ENCODE results near the gene BLMH.
"Not testable (repeated sequence)": the region's sequence is repeated elsewhere in the genome, so short reads cannot be mapped to it uniquely, and the experiment has no call there.

BLMH gene

DNA sequence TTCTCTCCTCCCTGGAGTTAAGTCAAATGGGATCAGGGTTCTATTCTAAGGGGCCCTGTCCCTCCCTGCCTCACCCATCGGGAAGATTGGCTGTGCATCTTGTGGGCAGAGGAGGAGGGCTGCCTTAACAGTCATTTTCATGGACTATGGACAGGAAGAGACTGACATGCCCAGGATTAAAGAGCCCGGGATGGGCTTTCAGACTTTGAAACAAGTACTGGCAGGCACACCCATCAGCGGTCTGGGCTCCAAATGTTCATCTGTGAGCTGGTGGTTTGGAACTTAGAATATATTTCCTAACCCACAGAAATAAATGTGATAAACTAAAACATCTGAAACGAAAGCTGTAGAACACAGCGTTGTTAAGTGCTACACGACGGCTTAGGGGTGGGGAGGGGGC lies 62.7 kb downstream of the BLMH start:
- DNase-seq (ENCODE audit: low read depth in 2 of 2): no peak

DNA sequence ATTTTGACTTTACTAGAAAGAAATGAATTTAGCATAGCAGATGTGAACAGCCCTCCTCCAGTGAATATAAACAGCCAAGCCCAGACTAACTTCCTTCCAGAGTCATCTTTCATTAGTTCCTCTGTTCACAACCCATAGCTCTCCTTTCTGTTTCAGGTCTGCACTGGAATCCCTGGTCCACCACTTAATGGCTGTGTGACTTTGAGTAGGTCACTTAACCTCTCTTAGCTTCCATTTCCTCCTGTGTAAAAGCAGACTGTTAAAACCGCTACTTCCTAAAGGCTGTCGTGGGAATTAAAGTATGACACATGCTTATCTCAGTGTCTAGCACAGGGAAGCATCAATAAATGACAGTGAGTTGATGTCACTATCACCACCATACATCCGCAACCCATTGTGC lies 63.7 kb downstream of the BLMH start:
- DNase-seq (ENCODE audit: low read depth in 2 of 2): no peak

DNA sequence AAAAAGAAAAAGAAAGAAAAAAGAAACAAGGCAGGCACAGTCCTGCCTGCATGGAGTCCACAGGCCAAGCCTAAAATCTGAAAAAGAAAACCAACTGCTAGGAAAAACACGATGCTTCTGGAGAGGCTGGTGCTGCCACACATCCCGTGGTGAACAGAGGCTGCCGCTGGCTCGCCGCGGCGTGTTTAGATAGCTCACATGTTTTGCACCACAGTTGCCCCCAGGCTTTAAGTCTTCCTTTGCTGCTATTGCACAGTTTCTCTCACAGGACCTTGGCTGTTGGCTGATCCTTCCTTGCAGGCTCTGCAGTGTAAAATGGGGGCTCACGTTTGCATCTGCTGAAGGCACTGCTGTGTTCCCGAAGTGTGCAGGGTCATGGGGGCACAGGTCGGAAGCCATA lies 64.9 kb downstream of the BLMH start:
- DNase-seq (ENCODE audit: low read depth in 2 of 2): no peak

DNA sequence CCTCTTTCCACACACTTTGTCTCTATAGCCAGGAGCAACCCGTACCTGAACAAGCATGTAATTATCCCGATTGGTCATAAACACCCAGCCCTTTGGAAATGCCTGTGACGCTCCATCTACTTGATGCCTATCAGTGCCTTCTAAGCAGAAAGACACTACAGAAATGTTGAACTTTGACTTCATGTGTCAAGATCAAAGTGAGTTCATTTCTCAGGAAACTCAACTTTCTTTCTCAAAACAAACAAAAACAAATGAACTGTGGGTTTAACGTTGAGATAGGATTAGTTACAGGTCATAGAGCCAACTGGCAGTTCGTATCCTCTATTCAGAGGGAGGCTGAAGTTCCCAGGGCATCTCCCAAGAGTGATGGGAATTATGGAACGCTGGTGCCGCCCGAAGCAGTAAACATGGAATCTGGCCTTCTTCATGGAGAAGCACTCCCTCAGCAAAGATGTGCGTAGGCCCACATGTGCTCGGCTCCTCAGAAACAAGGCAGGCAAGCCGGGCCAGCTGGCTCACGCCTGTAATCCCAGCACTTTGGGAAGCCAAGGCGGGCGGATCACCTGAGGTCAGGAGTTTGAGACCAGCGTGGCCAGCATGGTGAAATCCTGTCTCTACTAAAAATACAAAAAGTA lies 65.7 kb downstream of the BLMH start:
- DNase-seq (ENCODE audit: low read depth in 2 of 2): no peak

DNA sequence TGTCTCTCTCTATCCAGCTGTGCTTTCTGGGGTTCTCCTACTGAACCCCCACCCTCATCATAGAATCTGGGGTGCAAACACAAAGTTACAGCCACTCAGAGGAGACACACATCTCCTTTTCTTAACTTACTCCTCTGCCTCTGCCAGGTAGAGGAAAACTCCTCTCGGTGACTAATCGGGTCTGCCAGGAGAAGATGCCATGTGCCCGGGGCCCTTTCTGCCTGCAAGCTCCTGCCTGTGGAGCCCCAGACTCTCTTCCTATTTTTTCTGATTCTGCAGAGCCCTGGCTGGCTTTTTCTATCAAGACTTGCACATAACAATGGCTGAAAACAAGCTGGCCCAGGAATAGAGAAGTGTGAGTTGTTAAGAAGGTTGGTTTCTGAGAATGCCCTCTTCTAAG lies 66.6 kb downstream of the BLMH start:
- DNase-seq (ENCODE audit: low read depth in 2 of 2): no peak

DNA sequence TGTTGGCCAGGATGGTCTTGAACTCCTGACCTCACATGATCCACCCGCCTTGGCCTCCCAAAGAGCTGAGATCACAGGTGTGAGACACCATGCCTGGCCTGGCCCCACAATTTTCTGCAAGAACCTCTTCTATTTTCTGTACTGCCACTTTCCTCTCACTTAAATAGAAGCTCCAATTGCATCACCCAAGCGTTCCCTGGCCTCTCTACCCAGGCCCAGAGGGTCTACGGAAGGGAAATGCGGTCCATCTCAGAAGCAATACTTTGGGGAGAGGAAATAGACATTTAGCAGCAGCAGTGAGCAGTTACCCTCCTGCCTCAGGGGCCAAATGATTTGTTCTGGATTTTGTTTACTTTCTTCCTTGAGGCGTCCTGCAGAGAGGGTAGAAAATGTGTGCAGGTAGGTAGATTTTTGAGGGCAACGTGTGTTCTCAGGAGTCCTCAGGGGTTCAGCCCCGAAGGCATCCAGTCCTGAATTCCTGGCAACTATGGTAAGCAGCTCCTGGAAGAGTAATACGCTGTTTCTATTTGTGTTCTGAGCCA lies 67.3 kb downstream of the BLMH start:
- no peak for DNase-seq (ENCODE audit: low read depth in 2 of 2)

DNA sequence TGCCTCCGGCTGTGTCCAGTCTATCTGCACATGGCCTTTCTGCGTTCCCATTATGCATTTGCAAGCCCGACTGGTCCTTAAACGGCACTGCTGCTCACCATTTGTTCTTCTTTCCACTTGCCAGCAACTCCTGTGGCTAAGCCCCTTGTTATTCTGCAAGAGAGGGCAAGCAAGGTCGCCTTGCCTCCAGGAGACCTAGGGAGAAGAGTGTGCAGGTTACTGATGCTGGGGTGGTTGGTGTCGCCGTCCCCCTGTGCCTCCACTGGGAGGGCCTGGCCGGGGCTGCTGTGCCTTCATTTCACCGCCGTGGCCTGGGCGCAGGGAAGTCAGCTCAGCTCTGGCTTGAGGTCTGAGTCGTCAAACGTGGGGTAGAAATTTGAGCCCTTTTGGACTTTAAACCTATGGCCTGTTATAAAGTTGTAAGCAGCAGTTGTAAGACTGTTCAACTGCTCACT lies 69.0 kb downstream of the BLMH start:
- DNase-seq (ENCODE audit: low read depth in 2 of 2): no peak

DNA sequence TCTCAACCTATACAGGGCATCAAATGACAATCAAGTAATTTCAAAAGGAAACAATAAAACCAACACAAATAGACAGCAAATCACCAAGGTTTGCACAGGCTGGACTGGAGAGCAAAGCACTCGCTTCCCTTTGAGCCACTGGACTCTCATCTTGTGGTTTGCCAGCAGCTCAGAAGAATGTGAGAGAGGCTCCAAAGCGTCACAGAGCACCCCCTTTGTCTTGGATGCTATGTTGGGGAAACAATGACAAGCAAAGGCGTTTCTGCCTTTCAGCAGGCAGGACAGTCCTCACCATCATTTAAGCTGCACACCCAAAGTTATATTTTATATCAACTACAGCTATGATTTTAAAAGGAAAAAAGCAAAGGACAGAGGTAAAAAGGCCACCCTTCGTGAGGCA lies 69.5 kb downstream of the BLMH start:
- DNase-seq (ENCODE audit: low read depth in 2 of 2): no peak

DNA sequence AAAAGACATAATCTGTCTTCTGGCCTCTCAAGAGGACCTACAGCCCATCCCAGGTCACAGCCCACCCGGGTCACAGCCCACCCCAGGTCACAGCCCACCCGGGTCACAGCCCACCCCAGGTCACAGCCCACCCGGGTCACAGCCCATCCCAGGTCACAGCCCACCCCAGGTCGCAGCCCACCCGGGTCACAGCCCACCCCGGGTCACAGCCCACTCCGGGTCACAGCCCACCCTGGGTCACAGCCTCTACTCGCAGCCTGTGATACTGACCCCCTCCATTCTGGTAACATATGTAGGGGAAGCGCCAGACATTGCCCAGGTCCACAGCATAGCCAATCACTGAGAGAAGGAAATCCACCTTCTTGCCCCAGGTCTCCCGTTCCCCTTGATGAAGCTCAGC lies 70.4 kb downstream of the BLMH start:
- DNase-seq (ENCODE audit: low read depth in 2 of 2): no peak

DNA sequence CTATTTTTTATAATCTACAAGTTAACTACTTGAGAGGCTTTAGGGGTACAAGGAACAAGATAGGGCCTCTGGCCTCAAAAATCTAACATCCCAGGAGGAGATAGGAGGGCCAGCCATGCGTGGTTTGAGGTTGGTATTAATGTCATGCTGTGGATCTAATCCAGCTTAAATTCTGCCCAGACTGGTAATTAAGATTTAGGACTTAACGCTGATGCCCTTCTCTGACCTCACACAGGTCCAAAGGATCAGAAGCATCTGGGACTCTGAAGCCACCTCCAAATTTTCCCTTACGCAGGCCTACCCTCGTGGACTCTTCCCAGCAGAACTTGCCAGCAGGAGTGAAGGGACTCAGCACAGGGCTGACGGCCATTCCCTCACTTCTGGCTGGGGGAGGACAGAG lies 71.3 kb downstream of the BLMH start:
- no peak for DNase-seq (ENCODE audit: low read depth in 2 of 2)

DNA sequence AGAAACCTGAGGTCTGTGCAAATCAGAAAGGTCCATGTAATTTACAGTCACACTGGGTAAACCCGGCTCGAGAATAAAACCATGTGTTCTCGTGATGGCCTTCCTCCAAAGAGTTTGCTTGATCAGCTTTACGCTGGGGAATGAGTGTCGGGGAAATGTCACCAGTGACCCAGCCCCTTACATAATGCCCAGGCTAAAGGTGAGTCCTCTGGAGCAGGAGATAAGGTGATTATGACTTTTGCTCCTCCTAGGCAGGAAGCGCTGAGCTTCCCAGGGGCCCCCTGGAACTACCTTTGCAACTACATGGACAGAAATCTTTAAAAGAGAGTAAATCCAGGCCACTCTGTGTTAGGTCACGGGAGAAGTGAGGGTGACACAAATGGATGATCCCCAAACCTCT lies 71.9 kb downstream of the BLMH start:
- no peak for DNase-seq (ENCODE audit: low read depth in 2 of 2)

DNA sequence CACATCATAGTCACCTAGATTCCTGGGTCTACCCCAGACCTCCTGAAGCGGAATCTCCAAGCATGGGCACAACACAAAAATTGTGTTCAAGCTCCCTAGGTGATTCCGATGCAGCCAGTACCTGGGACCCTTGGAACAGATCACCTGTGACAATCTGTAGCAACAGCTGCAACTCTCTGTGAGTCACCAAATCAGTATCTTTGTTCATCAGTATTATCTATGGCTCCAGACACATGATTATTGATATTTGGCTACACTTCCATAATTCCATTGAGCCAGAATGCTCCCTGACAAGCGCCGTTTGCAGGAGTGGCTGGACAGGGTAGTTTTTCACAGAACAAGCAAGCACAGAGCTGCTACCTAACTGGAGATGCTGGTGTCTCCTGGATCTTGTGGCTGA lies 72.4 kb downstream of the BLMH start:
- DNase-seq (ENCODE audit: low read depth in 2 of 2): no peak

DNA sequence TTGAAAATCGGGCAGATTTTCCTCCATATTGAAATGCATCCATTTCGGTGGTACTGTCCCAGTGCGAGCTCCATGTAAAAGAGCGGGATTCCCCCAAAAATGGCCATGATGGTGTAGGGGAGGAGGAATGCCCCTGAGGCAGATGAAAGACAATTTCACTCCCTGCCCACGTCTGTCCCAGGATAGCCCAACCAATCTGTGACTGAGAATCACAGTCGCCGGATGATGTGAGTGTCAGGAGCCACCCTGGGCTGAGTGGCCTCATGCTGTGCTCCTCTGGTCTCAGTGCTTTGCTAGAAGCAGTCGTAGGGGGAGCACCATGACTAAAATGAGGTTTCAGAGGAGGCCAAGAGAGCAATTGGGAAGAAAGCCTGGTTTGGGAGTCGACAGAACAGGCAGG lies 72.9 kb downstream of the BLMH start:
- no peak for DNase-seq (ENCODE audit: low read depth in 2 of 2)

DNA sequence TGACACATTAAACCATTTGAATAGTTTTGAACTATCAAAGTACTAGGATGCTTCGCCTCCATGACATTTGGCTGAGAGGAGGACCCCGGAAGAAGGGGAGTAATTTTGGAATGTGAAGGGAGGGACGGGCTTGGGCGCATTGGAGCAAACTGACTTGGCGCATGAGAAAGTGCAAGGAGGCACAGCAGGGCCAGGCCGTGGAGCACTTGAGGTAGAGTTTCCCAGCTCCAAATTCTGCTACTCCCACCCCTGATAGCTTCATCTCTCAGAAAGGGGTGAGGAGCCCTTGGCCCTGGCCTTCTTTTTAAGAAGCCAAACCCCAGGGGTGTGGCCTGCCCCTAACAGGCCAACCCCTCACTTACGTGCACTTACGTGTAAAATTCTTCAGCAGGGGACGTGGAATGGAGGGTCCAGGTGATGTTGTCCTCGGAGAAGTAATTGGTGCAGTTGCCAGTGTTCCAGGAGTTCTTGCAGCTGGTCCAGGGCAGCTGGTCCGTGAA lies 73.9 kb downstream of the BLMH start:
- DNase-seq (ENCODE audit: low read depth in 2 of 2): no peak

DNA sequence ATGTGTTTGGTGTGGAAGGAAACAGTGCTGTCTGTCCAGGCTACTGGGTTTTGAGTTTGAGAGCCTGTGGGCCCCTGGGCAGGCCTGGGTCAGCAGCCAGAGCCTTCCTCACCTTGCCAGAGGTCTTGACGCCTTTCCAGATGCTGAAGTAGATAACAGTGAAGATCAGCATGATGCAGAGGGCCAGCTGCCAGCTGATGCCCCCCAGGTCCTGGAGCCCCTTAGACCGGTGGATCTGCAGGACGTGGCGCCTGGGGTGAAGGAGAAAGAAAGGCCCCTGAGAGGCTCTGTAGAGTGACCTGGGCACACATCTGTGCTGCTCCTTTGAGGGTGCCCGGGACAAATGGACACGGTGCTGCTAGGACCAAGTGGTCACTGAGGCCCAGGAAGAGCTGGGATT lies 74.7 kb downstream of the BLMH start:
- no peak for DNase-seq (ENCODE audit: low read depth in 2 of 2)

DNA sequence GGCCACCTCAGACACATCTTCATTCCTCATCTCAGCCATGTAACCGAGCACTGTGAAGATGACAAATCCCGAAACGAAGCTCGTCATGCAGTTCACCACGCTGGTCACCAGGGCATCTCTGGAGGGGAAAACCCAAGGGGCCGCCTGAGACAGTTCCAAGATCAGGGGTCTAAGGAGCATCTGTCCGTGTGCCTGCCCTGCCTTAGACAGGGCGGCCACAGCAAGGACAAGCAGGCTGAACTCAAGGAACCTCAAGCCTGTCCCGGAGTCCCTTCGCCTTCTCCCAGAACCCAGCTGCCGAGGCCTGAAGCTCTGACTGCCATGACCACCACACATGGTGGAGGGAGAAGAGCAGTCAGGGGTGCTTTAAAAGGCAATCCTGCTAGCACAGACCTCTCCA lies 79.0 kb downstream of the BLMH start:
- no peak for DNase-seq (ENCODE audit: low read depth in 2 of 2)

DNA sequence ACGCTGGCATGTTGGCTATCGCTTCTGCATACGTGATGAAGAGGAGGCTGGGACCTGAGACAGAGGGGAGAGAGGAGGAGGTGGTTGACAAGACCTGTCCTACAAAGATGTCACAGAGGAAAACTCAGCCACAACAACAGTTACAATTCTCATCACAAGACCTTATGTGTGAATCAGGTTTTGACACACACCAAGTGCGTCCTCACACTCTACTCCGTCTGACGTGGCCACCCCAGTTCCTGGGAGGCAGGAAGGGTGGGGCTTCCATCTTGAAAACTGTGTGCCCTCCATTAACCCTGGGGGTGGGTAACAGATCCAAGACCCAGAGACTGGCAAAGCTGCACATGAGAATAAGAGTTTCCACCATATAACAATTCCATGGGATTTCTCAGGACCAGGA lies 80.4 kb downstream of the BLMH start:
- no peak for DNase-seq (ENCODE audit: low read depth in 2 of 2)

DNA sequence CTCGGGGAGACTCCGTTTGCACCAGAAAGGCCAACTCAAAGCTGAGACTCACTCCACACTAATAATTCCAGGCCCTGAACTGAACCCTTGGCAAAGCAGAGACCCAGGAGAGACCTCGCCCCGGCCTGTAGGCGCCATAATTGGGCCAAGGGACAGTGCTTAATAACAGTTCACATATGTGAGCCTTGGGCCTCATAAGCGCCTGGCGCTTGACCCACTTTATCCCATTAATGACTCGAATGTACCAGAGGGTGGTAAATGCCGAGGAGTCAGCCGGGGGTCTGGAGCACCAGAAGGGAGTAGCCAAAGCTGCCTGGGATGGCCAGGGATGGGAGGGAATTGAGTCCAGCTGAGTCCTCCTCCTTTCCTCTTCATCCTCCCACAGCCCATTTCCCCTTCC lies 80.8 kb downstream of the BLMH start:
- DNase-seq (ENCODE audit: low read depth in 2 of 2): no peak

DNA sequence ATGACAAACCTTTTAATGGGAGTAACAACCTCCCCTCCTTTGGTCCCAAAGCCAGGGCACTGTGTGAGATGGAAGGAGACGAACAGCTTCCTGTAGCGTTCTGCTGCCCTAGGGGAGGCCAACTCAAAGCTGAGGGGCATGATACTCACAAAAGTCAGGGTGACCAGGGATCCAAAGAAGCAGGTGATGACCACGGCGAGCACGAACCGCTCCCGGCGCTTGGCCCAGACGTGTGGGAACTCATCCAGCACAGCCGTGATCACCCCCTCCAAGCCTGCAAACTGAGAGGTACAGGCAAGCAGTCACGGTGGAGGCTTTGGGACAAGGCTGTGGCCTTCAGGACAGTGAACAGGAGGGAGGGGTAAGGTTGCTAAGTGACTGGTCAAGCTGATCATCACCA lies 81.4 kb downstream of the BLMH start:
- DNase-seq (ENCODE audit: low read depth in 2 of 2): no peak

DNA sequence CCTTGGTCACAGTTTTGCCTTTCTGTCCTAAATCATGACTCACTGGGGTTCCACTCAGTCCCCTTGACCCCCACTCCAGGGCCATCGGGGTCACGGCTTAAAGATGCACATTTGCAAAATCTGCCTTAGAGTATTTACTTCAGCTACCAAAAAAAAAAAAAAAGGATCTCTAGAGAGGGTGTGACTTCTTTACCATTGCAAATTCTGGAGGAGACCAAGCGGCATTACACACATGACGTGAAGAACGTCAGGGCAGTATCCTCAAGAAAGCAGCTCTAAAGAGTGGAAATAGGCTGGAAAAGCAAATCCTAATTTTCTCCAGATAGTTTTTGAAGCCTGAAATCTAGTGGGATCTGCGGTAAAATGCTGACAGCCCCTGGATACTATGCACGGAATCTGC lies 81.8 kb downstream of the BLMH start:
- DNase-seq (ENCODE audit: low read depth in 2 of 2): no peak

DNA sequence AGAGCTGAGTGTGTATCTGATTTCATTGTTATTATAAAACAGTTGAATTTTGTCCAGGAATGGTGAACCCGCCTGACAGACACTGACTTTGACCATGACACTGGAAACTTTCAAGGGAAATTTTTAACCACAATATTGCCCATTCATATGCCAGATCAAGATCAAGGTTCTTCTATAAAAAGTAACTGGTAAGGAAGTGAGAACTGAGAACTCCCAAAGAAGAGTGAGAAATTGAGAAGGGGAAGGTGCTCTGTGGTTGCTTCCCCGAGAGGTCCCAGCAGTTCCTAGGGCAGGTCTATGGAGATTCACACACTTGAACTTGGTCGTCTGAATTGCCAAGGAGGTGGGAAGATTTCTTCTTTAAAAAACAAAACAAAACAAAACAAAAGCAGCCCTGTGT lies 83.5 kb downstream of the BLMH start:
- no peak for DNase-seq (ENCODE audit: low read depth in 2 of 2)

DNA sequence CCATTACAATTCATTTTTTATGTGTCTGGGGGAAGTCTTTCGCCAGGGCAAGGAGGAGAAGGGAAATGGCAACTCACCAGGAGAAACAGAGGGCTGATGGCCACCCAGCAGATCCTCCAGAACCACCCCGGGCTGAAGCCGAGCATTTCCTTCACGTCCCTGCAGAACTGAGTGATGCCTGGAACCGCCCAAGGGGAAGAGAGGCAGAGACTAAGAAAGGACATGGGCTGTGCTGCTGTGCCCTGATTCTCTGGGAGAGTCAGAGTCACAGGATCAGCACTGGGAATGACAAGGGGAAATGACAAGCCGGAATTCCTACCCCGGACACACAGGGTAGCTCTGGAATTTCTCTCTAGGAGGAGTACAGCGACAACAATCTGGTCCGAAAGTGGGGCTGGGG lies 84.1 kb downstream of the BLMH start:
- DNase-seq (ENCODE audit: low read depth in 2 of 2): no peak

DNA sequence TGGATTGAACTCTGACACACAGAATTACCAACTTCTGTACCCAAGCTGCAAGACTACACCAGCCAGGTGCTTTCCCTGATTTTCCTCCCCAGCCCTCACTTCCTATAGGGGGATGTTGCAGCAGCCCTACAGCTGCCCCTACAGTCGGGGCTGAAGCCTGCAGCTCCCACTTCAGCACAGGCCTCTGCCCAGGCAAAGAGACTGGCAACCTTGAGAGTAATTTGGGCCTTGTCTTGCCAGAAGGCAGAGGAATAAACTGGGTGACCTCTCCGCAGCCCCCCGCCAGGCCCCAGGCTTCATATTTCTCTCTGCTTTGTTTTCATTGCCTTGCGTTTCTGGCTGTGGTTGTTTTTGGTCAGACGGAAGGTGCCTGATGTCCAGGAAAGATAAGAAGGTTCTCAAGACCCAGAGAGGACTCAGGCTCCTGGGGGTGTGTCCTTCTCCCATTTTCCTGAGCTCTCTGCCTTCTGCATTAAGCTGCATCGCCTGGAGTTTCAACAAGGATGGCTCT lies 88.2 kb downstream of the BLMH start:
- no peak for DNase-seq (ENCODE audit: low read depth in 2 of 2)

DNA sequence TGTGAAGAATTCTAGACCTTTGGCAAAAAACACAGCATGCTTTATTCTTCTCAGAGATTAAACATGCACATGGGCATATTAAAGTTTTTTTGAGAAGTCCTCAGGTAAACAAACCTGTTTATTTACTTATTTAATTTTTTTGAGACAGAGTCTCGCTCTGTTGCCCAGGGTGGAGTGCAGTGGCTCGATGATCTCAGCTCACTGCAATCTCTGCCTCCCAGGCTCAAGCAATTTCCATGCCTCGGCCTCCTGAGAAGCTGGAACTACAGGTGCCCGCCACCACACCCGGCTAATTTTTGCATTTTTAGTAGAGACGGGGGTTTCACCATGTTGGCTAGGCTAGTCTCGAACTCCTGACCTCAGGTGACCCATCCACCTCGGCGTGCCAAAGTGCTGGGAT lies 91.1 kb downstream of the BLMH start:
- not testable (repeated sequence) for DNase-seq (ENCODE audit: low read depth in 2 of 2)
